A673 (cell line): ENCODE data around the gene QKI. TPM values are rescaled to one million over a fixed set of nuclear protein-coding genes. Genes with fewer than 3 reads are reported as not detected.

Source experiments
- BruUV-seq: library from RNA; stranded (reverse); fragments of 400-500 nt; replicated peaks from 2 replicates; lab custom pipeline; 2021; lab: Mats Ljungman, UMichigan
- CTCF ChIA-PET: fragments of 300-600 bp; sonication (Branson Sonifier 250); formaldehyde crosslinking; loops from one replicate; lab custom pipeline; 2022; ENCODE audit warnings: antibody characterized with exemption; lab: Charles Lee
- POLR2A ChIA-PET: fragments of 300-600 bp; sonication (Branson Sonifier 250); formaldehyde crosslinking; loops from one replicate; lab custom pipeline; 2022; ENCODE audit warnings: antibody characterized with exemption; ENCODE audit not compliant: low non-redundant PET; lab: Charles Lee
- DNase-seq: peaks from one replicate; pipeline ENCODE4 v3.0.0-alpha.2; 2015; ENCODE audit warnings: low spot score
- H3K27ac ChIP-seq: fragments of 200-600 bp; sonication (generic); 2 replicates; pipeline ENCODE4 v1.5.1; 2016; ENCODE audit warnings: mixed run types, low read depth, mild to moderate bottlenecking, mixed read lengths, antibody characterized with exemption, low read length; ENCODE audit not compliant: poor library complexity, severe bottlenecking
- H3K27me3 ChIP-seq: fragments of 200-600 bp; sonication (generic); replicated peaks from 2 replicates; pipeline ENCODE4 v1.6.1; 2017; ENCODE audit warnings: mixed run types, low read depth, mild to moderate bottlenecking, mixed read lengths, antibody characterized with exemption, low read length; ENCODE audit not compliant: insufficient read depth, poor library complexity
- H3K36me3 ChIP-seq: fragments of 200-600 bp; sonication (generic); 2 replicates; pipeline ENCODE4 v1.6.1; 2016; ENCODE audit warnings: mixed run types, mild to moderate bottlenecking, mixed read lengths, antibody characterized with exemption, low read length; ENCODE audit not compliant: insufficient read depth, poor library complexity, severe bottlenecking
- H3K4me1 ChIP-seq: fragments of 200-600 bp; sonication (generic); 2 replicates; pipeline ENCODE4 v1.6.1; 2017; ENCODE audit warnings: mixed run types, mild to moderate bottlenecking, mixed read lengths, antibody characterized with exemption, low read length; ENCODE audit not compliant: insufficient read depth, poor library complexity, severe bottlenecking
- H3K4me3 ChIP-seq: fragments of 200-600 bp; sonication (generic); 2 replicates; pipeline ENCODE4 v1.5.1; 2016; ENCODE audit warnings: low read depth, mixed run types, mild to moderate bottlenecking, mixed read lengths, low read length; ENCODE audit not compliant: poor library complexity, severe bottlenecking
- H3K9me3 ChIP-seq: fragments of 200-600 bp; sonication (generic); 2 replicates; pipeline ENCODE4 v1.6.1; 2016; ENCODE audit warnings: mixed run types, low read depth, mild to moderate bottlenecking, mixed read lengths, antibody characterized with exemption, low read length; ENCODE audit not compliant: poor library complexity, severe bottlenecking
- EZH2 ChIP-seq: fragments of 200-600 bp; sonication (generic); IDR thresholded peaks from 2 replicates; pipeline ENCODE4 v1.6.1; 2017; ENCODE audit warnings: borderline replicate concordance, low read depth, mild to moderate bottlenecking, mixed read lengths, antibody characterized with exemption, low read length; ENCODE audit not compliant: poor library complexity, severe bottlenecking
- intact Hi-C: fragments of 100-400 bp; cut with micrococcal nuclease; formaldehyde crosslinking; loops from one replicate; pipeline ENCODE4 v1.10.0; 2022; ENCODE audit not compliant: unreplicated experiment
- total RNA-seq: library from RNA; stranded (reverse); gene quantifications from 2 replicates; pipeline ENCODE4 v1.2.3, GENCODE V29; 2021
- TF ChIP-seq, protein P1 (sequence below): fragments of 300-800, 200-600 bp; sonication (generic); conservative IDR thresholded peaks from 2 replicates; pipeline ENCODE4 v1.5.1; 2017; ENCODE audit warnings: low read depth, mild to moderate bottlenecking, antibody characterized with exemption, low read length, moderate library complexity, mixed read lengths

QKI gene
- total RNA-seq, 1 experiment from 2014 or later, result 128 TPM

GRCh38 chr6:163439997-163440396 is 25.5 kb downstream of the QKI start:
- DNase-seq, result no peak
- ChIA-PET CTCF (no interaction called here), POLR2A (interaction anchor here (0.5 kb wide), 1 partner anchor 115 kb away, joined by 3 read pairs; no protein-coding TSS in a partner anchor)
- intact Hi-C loops, result no loop called here
- no peaks in the 10 kb centered on the region for H3K9me3 ChIP-seq
- H3K27ac ChIP-seq, result no peak overlapping the region
- no peak overlapping the region for H3K4me3 ChIP-seq
- no peak for TF ChIP-seq EZH2
- no TSS peak for BruUV-seq
- peaks cover 3% of the 10 kb centered on the region for H3K4me1 ChIP-seq
- no peaks in the 10 kb centered on the region for H3K36me3 ChIP-seq
- no peaks in the 10 kb centered on the region for H3K27me3 ChIP-seq

DNA sequence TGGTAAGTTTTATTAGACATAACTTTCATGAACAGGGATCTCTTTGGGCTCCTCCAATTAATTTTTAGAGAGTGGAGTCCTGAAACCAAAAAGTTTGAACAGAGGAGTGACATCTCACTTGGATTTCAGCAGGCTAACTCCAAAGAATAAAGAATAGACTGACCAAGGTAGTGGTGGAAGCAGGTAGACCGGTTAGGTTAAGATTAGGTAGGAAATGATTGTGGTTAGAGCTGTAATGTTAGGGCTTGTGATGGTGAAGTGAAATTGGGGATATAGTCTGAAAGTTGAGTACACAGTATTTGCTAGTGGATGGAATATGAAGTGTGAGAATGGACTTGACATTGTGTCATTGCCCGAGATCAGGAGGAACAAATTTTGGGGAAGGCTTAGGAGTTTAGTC is 27.8 kb downstream of the QKI start:
- H3K4me1 ChIP-seq, result peaks cover 3% of the 10 kb centered on the region
- CTCF ChIA-PET, result no interaction called here

DNA sequence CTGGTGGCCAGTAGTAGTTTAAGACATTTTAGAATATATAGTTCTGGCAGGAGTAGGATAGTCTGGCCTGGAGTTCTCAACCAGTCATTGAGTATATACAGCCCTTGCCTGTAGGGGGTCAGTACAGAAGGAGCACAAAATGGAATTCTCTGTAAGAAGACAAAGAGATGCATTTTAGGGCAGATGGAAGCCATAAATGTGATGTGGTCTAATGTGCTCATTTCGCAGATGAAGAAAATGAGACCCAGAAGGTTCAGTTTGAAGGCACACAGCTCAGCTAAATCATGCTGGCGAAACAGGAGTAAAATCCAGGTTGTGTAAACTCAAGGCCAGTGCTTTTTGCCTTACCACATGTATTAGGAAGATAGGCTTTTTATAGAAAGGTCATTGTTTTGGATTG is 29.6 kb downstream of the QKI start:
- Histone ChIP-seq H3K4me3 (no peak overlapping the region), H3K27ac (no peak overlapping the region), H3K9me3 (no peaks in the 10 kb centered on the region), H3K36me3 (no peaks in the 10 kb centered on the region), H3K4me1 (peaks cover 5% of the 10 kb centered on the region), H3K27me3 (no peaks in the 10 kb centered on the region)
- no TSS peak for BruUV-seq
- intact Hi-C loops, result no loop called here
- peak; percentile 28 for DNase-seq
- no peak for TF ChIP-seq EZH2
- TF ChIP-seq, protein P1, sequence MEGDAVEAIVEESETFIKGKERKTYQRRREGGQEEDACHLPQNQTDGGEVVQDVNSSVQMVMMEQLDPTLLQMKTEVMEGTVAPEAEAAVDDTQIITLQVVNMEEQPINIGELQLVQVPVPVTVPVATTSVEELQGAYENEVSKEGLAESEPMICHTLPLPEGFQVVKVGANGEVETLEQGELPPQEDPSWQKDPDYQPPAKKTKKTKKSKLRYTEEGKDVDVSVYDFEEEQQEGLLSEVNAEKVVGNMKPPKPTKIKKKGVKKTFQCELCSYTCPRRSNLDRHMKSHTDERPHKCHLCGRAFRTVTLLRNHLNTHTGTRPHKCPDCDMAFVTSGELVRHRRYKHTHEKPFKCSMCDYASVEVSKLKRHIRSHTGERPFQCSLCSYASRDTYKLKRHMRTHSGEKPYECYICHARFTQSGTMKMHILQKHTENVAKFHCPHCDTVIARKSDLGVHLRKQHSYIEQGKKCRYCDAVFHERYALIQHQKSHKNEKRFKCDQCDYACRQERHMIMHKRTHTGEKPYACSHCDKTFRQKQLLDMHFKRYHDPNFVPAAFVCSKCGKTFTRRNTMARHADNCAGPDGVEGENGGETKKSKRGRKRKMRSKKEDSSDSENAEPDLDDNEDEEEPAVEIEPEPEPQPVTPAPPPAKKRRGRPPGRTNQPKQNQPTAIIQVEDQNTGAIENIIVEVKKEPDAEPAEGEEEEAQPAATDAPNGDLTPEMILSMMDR, result no peak
- ChIA-PET POLR2A (no interaction called here), CTCF (no interaction called here)

More for the DNA sequence above, 27.8 kb downstream of the QKI start:
- Histone ChIP-seq H3K27me3 (no peaks in the 10 kb centered on the region), H3K36me3 (no peaks in the 10 kb centered on the region), H3K27ac (no peak overlapping the region), H3K9me3 (no peaks in the 10 kb centered on the region), H3K4me3 (no peak overlapping the region)
- DNase-seq, result no peak
- POLR2A ChIA-PET, result no interaction called here
- no TSS peak for BruUV-seq
- no peak for TF ChIP-seq EZH2
- TF ChIP-seq, protein P1, result no peak
- intact Hi-C loops, result no loop called here

- peaks cover 5% of the 10 kb centered on the region for H3K4me1 ChIP-seq
- intact Hi-C loops, result no loop called here
- no peak overlapping the region for H3K4me3 ChIP-seq
- no peak overlapping the region for H3K27ac ChIP-seq
- no peaks in the 10 kb centered on the region for H3K36me3 ChIP-seq
- H3K9me3 ChIP-seq, result no peaks in the 10 kb centered on the region
- ChIA-PET CTCF (no interaction called here), POLR2A (no interaction called here)
- no peaks in the 10 kb centered on the region for H3K27me3 ChIP-seq
- DNase-seq, result no peak
- TF ChIP-seq, protein P1, result no peak
- no peak for TF ChIP-seq EZH2
- BruUV-seq, result no TSS peak
Observed at GRCh38 chr6:163446549-163446948, 32.0 kb downstream of the QKI start.
